Activated naive CD4-positive, alpha-beta T cell treated with anti-CD3 and anti-CD28 coated beads, Interleukin-2, amount 50 U/mL, for 72 hours (primary cell): Measurements from ENCODE around the gene OR51A7. TPM values are rescaled to one million over a fixed set of nuclear protein-coding genes. Genes with fewer than 3 reads are reported as not detected.
"Not testable (repeated sequence)": the region's sequence is repeated elsewhere in the genome, so short reads cannot be mapped to it uniquely, and the experiment has no call there.

Source experiments
- ATAC-seq, 2 donors: fragments of 150-1000 bp; cut with Tn5 transposase; 2 replicates each; pipeline ENCODE4 v1.10.0; 2021; ENCODE audit warnings: mild to moderate bottlenecking in 2 of 2, moderate library complexity in 2 of 2
- DNase-seq, 2 donors: peaks; one replicate each; pipeline ENCODE4 v3.0.0; 2021 to 2022; ENCODE audit warnings: low spot score in 2 of 2
- H3K27ac Mint-ChIP-seq, 2 donors: one replicate each; pipeline ENCODE4 v1.8.0; 2022; ENCODE audit warnings: mild to moderate bottlenecking in 2 of 2, mixed read lengths in 2 of 2
- H3K36me3 Mint-ChIP-seq, 2 donors: one replicate each; pipeline ENCODE4 v1.8.0; 2022; ENCODE audit warnings: mixed read lengths in 2 of 2
- H3K9me3 Mint-ChIP-seq, 2 donors: one replicate each; pipeline ENCODE4 v1.8.0; 2022; ENCODE audit warnings: mixed read lengths in 2 of 2
- total RNA-seq, 2 donors: library from RNA; stranded (reverse); gene quantifications; one replicate each; pipeline ENCODE4 v1.2.3, GENCODE V29; 2022

OR51A7 gene
- total RNA-seq, 2 donors from 2014 or later, result not detected

GRCh38 chr11:4924239-4924638, 20.7 kb downstream of the OR51A7 start, which contains the start of gene OR51G1:
Gene OR51G1, minus strand, starts transcription at chr11:4924339. Its CDS starts 0 bp downstream, at chr11:4924339.
- no peaks in the 10 kb centered on the region for H3K36me3 Mint-ChIP-seq
- DNase-seq (no peak), ATAC-seq (no peak)
- H3K27ac Mint-ChIP-seq, result no peak within 1 kb of the TSS
- peaks cover 4 to 6% of the 10 kb centered on the region in 2 donors for H3K9me3 Mint-ChIP-seq

- Mint-ChIP-seq H3K36me3 (no peaks in the 10 kb centered on the region), H3K27ac (no peak overlapping the region), H3K9me3 (peaks cover 4 to 6% of the 10 kb centered on the region in 2 donors)
- ATAC-seq (no peak), DNase-seq (no peak)
Observed at GRCh38 chr11:4926608-4927007, 23.0 kb downstream of the OR51A7 start.

- no peaks in the 10 kb centered on the region for H3K36me3 Mint-ChIP-seq
- DNase-seq (no peak), ATAC-seq (no peak)
- no peaks in the 10 kb centered on the region for H3K9me3 Mint-ChIP-seq
- H3K27ac Mint-ChIP-seq, result no peak overlapping the region
Observed at GRCh38 chr11:4932751-4933150, 29.2 kb downstream of the OR51A7 start.

GRCh38 chr11:4936745-4937144, 33.2 kb downstream of the OR51A7 start:
- H3K36me3 Mint-ChIP-seq, result no peaks in the 10 kb centered on the region
- ATAC-seq (no peak), DNase-seq (no peak)
- no peak overlapping the region for H3K27ac Mint-ChIP-seq
- H3K9me3 Mint-ChIP-seq, result no peaks in the 10 kb centered on the region

- Mint-ChIP-seq H3K36me3 (no peaks in the 10 kb centered on the region), H3K9me3 (no peaks in the 10 kb centered on the region), H3K27ac (no peak within 1 kb of the TSS)
- ATAC-seq, result no peak
- DNase-seq, result no peak
Observed at GRCh38 chr11:4947505-4947904, 43.9 kb downstream of the OR51A7 start, which contains the start of gene OR51A4. Gene OR51A4, minus strand, starts transcription at chr11:4947605. Its CDS starts 505 bp downstream, at chr11:4947100.

GRCh38 chr11:4955613-4956012, 52.0 kb downstream of the OR51A7 start, which contains the start of gene OR51A2:
Gene OR51A2, minus strand, starts transcription at chr11:4955713. Its CDS starts 0 bp downstream, at chr11:4955713.
- H3K9me3 Mint-ChIP-seq, H3K36me3 Mint-ChIP-seq, H3K27ac Mint-ChIP-seq, ATAC-seq, DNase-seq: not testable (repeated sequence)

GRCh38 chr11:4957396-4957795, 53.8 kb downstream of the OR51A7 start:
- Mint-ChIP-seq H3K9me3 (peaks cover 6 to 9% of the 10 kb centered on the region in 2 donors), H3K36me3 (no peaks in the 10 kb centered on the region), H3K27ac (no peak overlapping the region)
- no peak for ATAC-seq
- no peak for DNase-seq

Other genes starting within 250 kb of the OR51A7 start
- not detected for gene OR51E2, start 205.9 kb upstream of the OR51A7 start, total RNA-seq
- not detected for gene MMP26, start 199.0 kb upstream of the OR51A7 start, total RNA-seq
- gene OR51F1, start 133.8 kb upstream of the OR51A7 start, total RNA-seq, result not detected
- not detected for gene OR52R1, start 99.4 kb upstream of the OR51A7 start, total RNA-seq
- gene OR51F2, start 82.5 kb upstream of the OR51A7 start, total RNA-seq, result not detected
- gene OR51S1, start 54.6 kb upstream of the OR51A7 start, total RNA-seq, result not detected
- not detected for gene OR51T1, start 21.9 kb upstream of the OR51A7 start, total RNA-seq
- gene OR51G2, start 15.6 kb downstream of the OR51A7 start, total RNA-seq, result not detected
- gene OR51G1, start 20.6 kb downstream of the OR51A7 start, total RNA-seq, result not detected
- not detected for gene OR51A4, start 43.8 kb downstream of the OR51A7 start, total RNA-seq
- not detected for gene OR51A2, start 51.9 kb downstream of the OR51A7 start, total RNA-seq
- gene OR51L1, start 91.1 kb downstream of the OR51A7 start, total RNA-seq, result not detected
- not detected for gene OR52J3, start 142.7 kb downstream of the OR51A7 start, total RNA-seq
- gene OR52E2, start 155.8 kb downstream of the OR51A7 start, total RNA-seq, result not detected
- gene OR52E1, start 165.8 kb downstream of the OR51A7 start, total RNA-seq, result not detected
- gene OR52A5, start 234.6 kb downstream of the OR51A7 start, total RNA-seq, result not detected